T-cell (primary cell): ENCODE results near the gene MYADML2. TPM values are rescaled to one million over a fixed set of nuclear protein-coding genes. Genes with fewer than 3 reads are reported as not detected.

Source experiments
- ATAC-seq, 4 experiments: fragments of 200-7000 bp in 3 of 4; fragments of 150-1000 bp in 1 of 4; cut with Tn5 transposase; replicated peaks in 1 of 4; 1 replicate in 3 of 4; 2 replicates in 1 of 4; pipeline ENCODE4 v1.10.0; 2021; ENCODE audit warnings: moderate library complexity in 3 of 4, mild to moderate bottlenecking in 2 of 4, moderate number of reproducible peaks in 1 of 4
- CTCF ChIA-PET, 2 donors: fragments of 300-600 bp; sonication (Branson Sonifier 250); formaldehyde crosslinking; loops; one replicate each; lab custom pipeline; 2022; ENCODE audit warnings: antibody characterized with exemption in 2 of 2; lab: Charles Lee
- POLR2A ChIA-PET, 2 donors: fragments of 300-600 bp; sonication (Branson Sonifier 250); formaldehyde crosslinking; loops; one replicate each; lab custom pipeline; 2022; ENCODE audit warnings: antibody characterized with exemption in 2 of 2; lab: Charles Lee
- DNase-seq, 35 experiments: peaks; one replicate each; pipeline versions ENCODE4 v3.0.0 to v3.0.0-alpha.2; 2013 to 2023
- H3K27ac ChIP-seq: one replicate; pipeline ENCODE4 v1.5.1; 2013; ENCODE audit warnings: low read length
- H3K27me3 ChIP-seq, 2 experiments: replicated peaks in 1 of 2; 1 replicate in 1 of 2; 2 replicates in 1 of 2; pipeline versions ENCODE4 v1.6.1 to v1.7.0; 2013; ENCODE audit warnings: low read length in 1 of 2, mixed read lengths in 1 of 2; ENCODE audit not compliant: control insufficient read depth in 2 of 2, insufficient read depth in 2 of 2; ENCODE audit errors: extremely low read depth in 1 of 2
- H3K36me3 ChIP-seq, 2 donors: 1 replicate in 1 of 2; 2 replicates in 1 of 2; pipeline versions ENCODE4 v1.6.1 to v1.7.0; 2013; ENCODE audit warnings: low read length in 1 of 2; ENCODE audit not compliant: control insufficient read depth in 2 of 2, insufficient read depth in 1 of 2; ENCODE audit errors: extremely low read depth in 1 of 2
- H3K4me1 ChIP-seq, 2 experiments: 1 replicate in 1 of 2; 2 replicates in 1 of 2; pipeline versions ENCODE4 v1.6.1 to v1.7.0; 2013; ENCODE audit warnings: low read length in 2 of 2, mixed read lengths in 1 of 2; ENCODE audit not compliant: insufficient read depth in 2 of 2, control insufficient read depth in 1 of 2; ENCODE audit errors: extremely low read depth in 1 of 2
- H3K4me3 ChIP-seq, 2 donors: 1 replicate in 1 of 2; 2 replicates in 1 of 2; pipeline versions ENCODE4 v1.5.1 to v1.7.0; 2013; ENCODE audit warnings: mild to moderate bottlenecking in 2 of 2, low read length in 1 of 2, moderate library complexity in 1 of 2; ENCODE audit not compliant: control insufficient read depth in 1 of 2; ENCODE audit errors: extremely low read depth in 1 of 2
- H3K9me3 ChIP-seq: 2 replicates; pipeline ENCODE4 v1.7.0; 2013
- H3K27ac Mint-ChIP-seq, 2 donors: one replicate each; pipeline ENCODE4 v1.8.0; 2020 to 2021; ENCODE audit warnings: mild to moderate bottlenecking in 2 of 2, mixed read lengths in 2 of 2
- H3K27me3 Mint-ChIP-seq, 2 donors: one replicate each; pipeline ENCODE4 v1.8.0; 2021 to 2022; ENCODE audit warnings: mixed read lengths in 2 of 2
- H3K36me3 Mint-ChIP-seq: one replicate; pipeline ENCODE4 v1.8.0; 2021; ENCODE audit warnings: mixed read lengths
- H3K4me1 Mint-ChIP-seq, 3 donors: one replicate each; pipeline ENCODE4 v1.8.0; 2020 to 2022; ENCODE audit warnings: mixed read lengths in 3 of 3, mild to moderate bottlenecking in 1 of 3
- H3K4me3 Mint-ChIP-seq, 3 donors: one replicate each; pipeline ENCODE4 v1.8.0; 2020 to 2022; ENCODE audit warnings: mild to moderate bottlenecking in 3 of 3, mixed read lengths in 3 of 3, moderate library complexity in 3 of 3
- H3K9me3 Mint-ChIP-seq, 3 donors: one replicate each; pipeline ENCODE4 v1.8.0; 2020 to 2022; ENCODE audit warnings: mixed read lengths in 3 of 3
- WGBS: methylation state at CpG from one replicate; pipeline ENCODE4 v1.1.5; 2013; ENCODE audit warnings: missing lambda C conversion rate; ENCODE audit not compliant: insufficient coverage; 5-methylcytosine and 5-hydroxymethylcytosine counted together
- total RNA-seq, 35 experiments: library from RNA in 6 of 35; stranded (reverse) in 6 of 35; fragments of 120-200 nt in 1 of 35; gene quantifications; one replicate each; pipeline versions ENCODE4 v1.2.1 to v1.2.4 and lab custom pipeline; 2013 to 2026

MYADML2 gene
- total RNA-seq, 5 donors from 2014 or later (not counting 1 experiment from before 2014, with no cell fraction given): not detected

DNA sequence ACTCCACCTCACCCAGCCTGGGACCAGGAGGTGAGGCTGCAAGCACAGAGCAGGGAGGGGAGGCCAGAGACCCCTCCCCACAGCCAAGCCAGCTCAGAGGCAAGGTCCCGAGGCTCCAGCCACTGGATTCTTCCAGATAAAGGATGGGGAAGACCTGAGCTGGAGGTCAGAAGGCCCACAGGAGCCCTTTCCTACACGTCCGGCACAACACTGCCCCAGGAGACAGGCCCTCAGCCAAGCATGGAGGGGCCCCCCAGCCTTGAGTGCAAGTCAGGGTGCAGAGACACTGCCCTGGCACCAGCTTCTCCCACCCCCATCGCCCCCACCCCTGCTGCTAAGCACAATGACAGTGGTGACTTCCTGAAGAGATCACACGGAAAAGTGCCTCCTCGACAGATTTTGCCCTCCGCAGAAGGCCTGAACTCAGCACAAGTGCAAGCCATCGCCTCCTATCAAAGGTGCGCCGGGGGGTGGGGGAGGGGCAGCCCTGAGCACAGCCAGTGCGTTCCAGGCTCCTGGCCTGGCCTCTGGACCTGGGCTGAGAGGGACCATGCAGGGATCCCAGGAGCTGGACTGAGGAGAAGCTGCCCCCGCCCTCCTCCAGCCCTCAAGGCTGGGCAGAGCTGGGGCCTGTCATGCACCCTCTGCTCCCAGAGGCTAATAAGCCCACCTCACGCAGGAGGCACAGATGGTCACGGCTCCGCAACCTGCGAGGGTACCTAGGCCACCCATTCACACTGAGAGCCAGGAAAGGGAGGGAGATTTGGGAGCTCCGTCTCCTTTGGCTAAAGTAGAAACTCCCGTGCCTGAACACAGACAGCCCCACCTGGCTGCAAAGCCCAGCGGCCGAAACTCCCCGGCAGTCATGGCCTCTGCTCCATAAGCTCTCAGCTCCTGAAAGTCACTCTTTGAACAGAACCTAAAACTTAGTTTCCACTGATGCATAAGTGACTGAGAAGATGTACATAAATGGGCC is 22.2 kb downstream of the MYADML2 start:
- H3K4me3 Mint-ChIP-seq: peak overlapping the region; percentile 62 to 90 (median 83)
- ATAC-seq (no peak), DNase-seq (peak in 2 of 35 experiments; percentile 15 to 45)
- POLR2A ChIA-PET: interaction anchor here in 1 of 2 donors (0.5 to 0.6 kb wide), 2 partner anchors 28 to 1621 kb away, joined by 3 to 5 read pairs; no protein-coding TSS in a partner anchor
- CTCF ChIA-PET: interaction anchor here in 1 of 2 donors (0.7 kb wide), 1 partner anchor 35 kb away, joined by 4 read pairs; no protein-coding TSS in a partner anchor
- H3K27ac Mint-ChIP-seq: no peak overlapping the region
- Histone ChIP-seq H3K27me3 (peaks cover 2 to 19% of the 10 kb centered on the region in 2 experiments), H3K9me3 (no peaks in the 10 kb centered on the region), H3K4me3 (peak overlapping the region in 1 of 2 donors; percentile 10), H3K36me3 (peaks cover 2 to 5% of the 10 kb centered on the region in 2 donors), H3K27ac (no peak overlapping the region), H3K4me1 (peaks cover 23 to 48% of the 10 kb centered on the region in 2 experiments)
- peaks cover 0 to 8% of the 10 kb centered on the region in 2 donors for H3K27me3 Mint-ChIP-seq
- H3K4me1 Mint-ChIP-seq: peaks cover 21 to 37% (median 22%) of the 10 kb centered on the region in 3 donors
- no peaks in the 10 kb centered on the region for H3K9me3 Mint-ChIP-seq
- 60% methylated on average over 17 of the region's 21 CpGs for WGBS
- H3K36me3 Mint-ChIP-seq: no peaks in the 10 kb centered on the region

DNA sequence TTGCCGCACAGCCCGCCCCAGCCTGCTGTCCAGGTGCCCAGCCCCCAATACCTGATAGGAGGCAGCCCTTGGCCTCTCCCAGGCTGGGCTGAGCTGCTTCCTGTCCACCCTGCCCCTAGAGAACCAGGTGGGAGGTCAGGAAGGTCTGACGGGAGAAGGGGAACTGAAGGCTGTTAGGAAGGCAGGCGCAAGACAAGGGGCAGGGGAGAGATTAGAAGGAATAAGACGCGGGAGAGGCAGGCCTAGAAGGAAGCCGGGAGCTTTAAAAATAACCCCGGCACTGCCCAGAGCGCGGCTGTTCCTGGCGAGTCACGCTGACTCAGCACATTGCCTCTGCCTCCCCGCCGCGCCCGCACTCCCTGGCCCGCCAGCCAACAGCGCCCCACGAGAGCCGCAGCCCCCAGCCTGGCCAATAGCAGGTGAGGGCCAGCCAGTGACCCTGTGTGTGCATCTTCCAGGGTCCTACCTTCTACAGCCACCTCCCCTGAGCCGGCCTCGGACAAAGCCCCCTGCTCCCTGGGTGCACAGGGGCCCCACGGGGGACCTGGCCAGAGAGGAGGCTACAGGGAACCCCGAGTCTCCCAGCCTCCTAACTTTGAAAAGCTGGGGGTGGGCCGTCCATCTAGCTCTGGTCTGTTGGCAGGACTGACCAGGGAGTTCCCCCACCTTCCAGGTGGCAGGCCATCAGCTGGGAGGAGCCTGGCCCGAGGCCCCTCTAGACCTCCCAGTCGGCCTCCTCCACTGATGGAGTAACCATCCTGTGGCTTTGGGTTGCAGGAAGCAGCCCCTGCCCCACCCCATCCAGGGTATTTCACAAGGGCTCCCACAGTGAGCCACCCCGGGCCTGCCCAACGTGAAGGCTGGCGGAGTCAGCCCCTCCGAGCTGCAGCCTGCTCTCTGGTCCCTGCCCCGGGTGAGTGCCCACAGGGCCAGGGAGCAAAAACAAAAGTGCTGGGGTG is 23.5 kb downstream of the MYADML2 start:
- peak overlapping the region in 1 of 3 donors; percentile 39 for H3K4me3 Mint-ChIP-seq

DNA sequence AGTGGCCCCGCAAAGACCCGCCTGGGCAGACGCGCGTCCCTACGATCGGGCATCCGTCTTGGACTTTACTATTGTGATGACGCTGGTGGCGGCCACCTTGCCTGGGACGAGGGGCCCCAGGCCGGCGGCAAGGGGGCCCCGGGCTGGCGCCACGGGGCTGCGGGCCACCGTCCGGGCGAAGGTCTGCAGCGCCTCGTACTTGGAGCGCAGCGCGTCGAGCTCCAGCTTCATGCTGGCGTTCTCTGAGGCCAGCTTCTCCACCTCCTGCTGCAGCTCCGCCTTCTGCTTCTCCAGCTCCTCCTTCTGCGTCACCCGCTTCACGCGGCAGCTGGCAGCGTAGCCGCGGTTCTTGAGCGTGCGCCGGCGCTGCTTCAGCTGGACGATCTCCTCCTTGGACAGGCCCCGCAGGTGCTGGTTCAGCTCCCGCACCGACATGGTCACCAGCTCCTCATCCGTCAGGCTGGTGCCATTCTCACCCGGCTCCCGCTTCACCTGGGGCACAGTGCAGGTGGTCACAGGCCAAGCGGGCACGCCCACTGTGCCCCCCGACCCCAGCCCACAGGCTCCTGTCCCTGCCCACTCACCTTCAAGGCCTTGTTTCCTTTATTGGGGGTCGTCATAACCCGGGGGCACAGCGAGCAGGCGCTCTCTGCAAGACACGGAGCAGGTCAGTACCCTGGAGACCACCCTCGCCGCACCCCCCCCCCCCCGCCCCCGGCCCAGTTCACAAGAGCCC is 24.3 kb downstream of the MYADML2 start:
- no peak for ATAC-seq
- Mint-ChIP-seq H3K36me3 (no peaks in the 10 kb centered on the region), H3K9me3 (no peaks in the 10 kb centered on the region), H3K27ac (no peak overlapping the region), H3K4me1 (peaks cover 29 to 44% (median 31%) of the 10 kb centered on the region in 3 donors), H3K4me3 (no peak overlapping the region), H3K27me3 (no peaks in the 10 kb centered on the region)
- H3K27me3 ChIP-seq: no peaks in the 10 kb centered on the region
- no peak overlapping the region for H3K27ac ChIP-seq
- H3K4me3 ChIP-seq: no peak overlapping the region
- H3K9me3 ChIP-seq: no peaks in the 10 kb centered on the region
- peaks cover 2 to 5% of the 10 kb centered on the region in 2 donors for H3K36me3 ChIP-seq
- peaks cover 28 to 43% of the 10 kb centered on the region in 2 experiments for H3K4me1 ChIP-seq
- no peak for DNase-seq
- CTCF ChIA-PET: no interaction called here
- WGBS: 97% methylated on average over 49 of the region's 58 CpGs
- POLR2A ChIA-PET: no interaction called here

More for the DNA sequence above, 23.5 kb downstream of the MYADML2 start:
- no peaks in the 10 kb centered on the region for H3K36me3 Mint-ChIP-seq
- Histone ChIP-seq H3K36me3 (peaks cover 2 to 5% of the 10 kb centered on the region in 2 donors), H3K27ac (no peak overlapping the region), H3K9me3 (no peaks in the 10 kb centered on the region), H3K4me3 (peak overlapping the region in 1 of 2 donors; percentile 10), H3K4me1 (peaks cover 23 to 43% of the 10 kb centered on the region in 2 experiments), H3K27me3 (peaks cover 0 to 6% of the 10 kb centered on the region in 2 experiments)
- ATAC-seq: no peak
- peak in 1 of 35 experiments; percentile 44 for DNase-seq
- ChIA-PET POLR2A (no interaction called here), CTCF (no interaction called here)
- peaks cover 0 to under 1% of the 10 kb centered on the region in 2 donors for H3K27me3 Mint-ChIP-seq
- no peak overlapping the region for H3K27ac Mint-ChIP-seq
- H3K9me3 Mint-ChIP-seq: no peaks in the 10 kb centered on the region
- H3K4me1 Mint-ChIP-seq: peaks cover 22 to 39% (median 25%) of the 10 kb centered on the region in 3 donors
- 79% methylated on average over 26 of the region's 32 CpGs for WGBS

DNA sequence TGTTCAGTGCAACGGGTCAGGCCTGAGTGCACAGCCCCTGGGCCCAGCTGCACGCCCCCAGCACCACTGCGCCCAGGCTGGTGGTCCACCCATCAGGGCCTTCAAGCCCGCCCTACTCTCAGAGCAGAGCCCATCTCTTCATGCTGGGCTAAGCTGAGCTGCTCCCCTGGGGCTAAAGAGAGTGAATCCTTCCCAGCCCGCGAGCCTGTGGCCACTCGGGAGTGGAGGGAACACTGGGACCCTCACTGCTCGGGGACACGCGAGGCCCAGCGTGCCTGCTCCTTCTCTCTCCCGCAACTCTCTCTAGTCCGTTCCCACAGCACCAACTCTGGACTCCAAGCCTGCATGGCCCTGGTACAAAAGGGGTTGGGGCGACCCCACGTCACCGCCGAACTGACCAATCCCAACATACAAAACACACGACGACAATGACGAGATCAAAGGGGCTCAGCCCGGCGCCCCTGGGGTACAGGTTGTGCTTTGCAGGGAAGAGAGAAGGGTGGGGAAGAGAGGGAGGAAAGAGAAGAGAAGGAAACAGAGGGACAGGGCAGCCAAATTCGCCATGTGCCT is 25.0 kb downstream of the MYADML2 start:
- ChIA-PET POLR2A (no interaction called here), CTCF (no interaction called here)
- DNase-seq (no peak), ATAC-seq (no peak)
- Mint-ChIP-seq H3K36me3 (no peaks in the 10 kb centered on the region), H3K4me3 (no peak overlapping the region), H3K9me3 (no peaks in the 10 kb centered on the region), H3K27me3 (no peaks in the 10 kb centered on the region), H3K4me1 (peaks cover 33 to 48% (median 34%) of the 10 kb centered on the region in 3 donors), H3K27ac (no peak overlapping the region)
- 95% methylated on average over 16 of the region's 23 CpGs for WGBS
- Histone ChIP-seq H3K4me1 (peaks cover 31 to 47% of the 10 kb centered on the region in 2 experiments), H3K27ac (no peak overlapping the region), H3K4me3 (no peak overlapping the region), H3K27me3 (no peaks in the 10 kb centered on the region), H3K9me3 (no peaks in the 10 kb centered on the region), H3K36me3 (peaks cover 2 to 5% of the 10 kb centered on the region in 2 donors)

DNA sequence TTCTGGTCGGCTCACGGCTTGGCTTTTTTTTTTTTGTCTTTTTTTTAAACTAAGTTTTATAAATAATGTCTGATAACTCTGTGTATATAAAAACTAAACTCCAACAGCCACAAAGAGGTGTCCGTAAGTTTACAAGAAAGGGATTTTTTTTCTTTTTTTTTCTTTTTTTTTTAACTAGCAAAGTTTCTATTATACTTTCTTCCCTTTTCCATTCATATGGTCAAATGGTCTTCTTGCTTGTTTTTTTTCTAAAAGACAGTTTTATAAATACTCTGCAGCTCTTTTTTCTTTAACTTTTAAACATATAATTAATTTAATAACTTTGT is 25.5 kb downstream of the MYADML2 start:
- ChIA-PET POLR2A (no interaction called here), CTCF (no interaction called here)
- Mint-ChIP-seq H3K27ac (no peak overlapping the region), H3K36me3 (no peaks in the 10 kb centered on the region), H3K4me3 (no peak overlapping the region), H3K27me3 (no peaks in the 10 kb centered on the region), H3K4me1 (peaks cover 37 to 50% (median 38%) of the 10 kb centered on the region in 3 donors), H3K9me3 (no peaks in the 10 kb centered on the region)
- Histone ChIP-seq H3K9me3 (no peaks in the 10 kb centered on the region), H3K4me3 (no peak overlapping the region), H3K4me1 (peaks cover 35 to 49% of the 10 kb centered on the region in 2 experiments), H3K27ac (no peak overlapping the region), H3K36me3 (peaks cover 2 to 5% of the 10 kb centered on the region in 2 donors), H3K27me3 (no peaks in the 10 kb centered on the region)
- ATAC-seq: no peak
- no CpG with 5 or more reads among the region's 3 CpGs for WGBS
- DNase-seq: no peak
